ENCODE results near the gene EXOSC10. TPM values are rescaled to one million over a fixed set of nuclear protein-coding genes. Genes with fewer than 3 reads are reported as not detected.
"Not testable (repeated sequence)": the region's sequence is repeated elsewhere in the genome, so short reads cannot be mapped to it uniquely, and the experiment has no call there.

EXOSC10 gene
- total RNA-seq, 3 donors from 2014 or later = 47.1 to 52.9 (median 50.7) TPM

DNA sequence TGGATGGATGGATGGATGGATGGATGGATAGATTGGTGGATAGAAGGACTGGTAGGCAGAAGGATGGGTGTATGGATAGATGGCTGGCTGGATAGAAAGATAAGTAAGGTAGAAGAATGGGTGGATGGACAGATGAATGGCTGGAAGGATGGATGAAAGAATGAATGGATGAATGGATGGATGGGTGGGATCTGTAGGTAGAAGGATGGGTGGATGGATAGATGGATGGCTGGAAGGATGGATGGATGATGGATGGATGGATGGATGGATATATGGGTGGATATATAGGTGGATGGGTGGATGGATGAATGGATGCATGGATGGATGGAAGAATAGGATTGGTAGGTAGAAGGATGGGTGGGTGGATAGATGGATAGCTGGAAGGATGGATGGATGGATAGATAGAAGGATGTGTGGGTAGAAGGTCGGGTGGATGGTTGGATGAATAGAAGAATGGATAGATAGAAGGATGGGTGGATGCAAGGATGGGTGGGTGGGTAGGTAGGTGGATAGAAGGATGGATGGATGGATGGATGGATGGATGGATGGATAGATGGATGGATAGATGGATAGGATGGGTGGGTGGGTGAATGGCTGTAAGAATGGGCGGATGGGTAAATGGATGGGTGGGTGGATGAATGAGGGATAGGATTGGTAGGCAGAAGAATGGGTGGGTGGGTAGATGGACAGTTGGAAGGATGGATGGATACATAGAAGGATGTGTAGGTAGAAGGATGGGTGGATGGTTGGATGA, 60.1 kb downstream of the EXOSC10 start:
- H3K9me3 ChIP-seq = no peaks in the 10 kb centered on the region
- no peaks in the 10 kb centered on the region for H3K36me3 ChIP-seq (ENCODE audit: low read depth)
- TF ChIP-seq, protein P1, sequence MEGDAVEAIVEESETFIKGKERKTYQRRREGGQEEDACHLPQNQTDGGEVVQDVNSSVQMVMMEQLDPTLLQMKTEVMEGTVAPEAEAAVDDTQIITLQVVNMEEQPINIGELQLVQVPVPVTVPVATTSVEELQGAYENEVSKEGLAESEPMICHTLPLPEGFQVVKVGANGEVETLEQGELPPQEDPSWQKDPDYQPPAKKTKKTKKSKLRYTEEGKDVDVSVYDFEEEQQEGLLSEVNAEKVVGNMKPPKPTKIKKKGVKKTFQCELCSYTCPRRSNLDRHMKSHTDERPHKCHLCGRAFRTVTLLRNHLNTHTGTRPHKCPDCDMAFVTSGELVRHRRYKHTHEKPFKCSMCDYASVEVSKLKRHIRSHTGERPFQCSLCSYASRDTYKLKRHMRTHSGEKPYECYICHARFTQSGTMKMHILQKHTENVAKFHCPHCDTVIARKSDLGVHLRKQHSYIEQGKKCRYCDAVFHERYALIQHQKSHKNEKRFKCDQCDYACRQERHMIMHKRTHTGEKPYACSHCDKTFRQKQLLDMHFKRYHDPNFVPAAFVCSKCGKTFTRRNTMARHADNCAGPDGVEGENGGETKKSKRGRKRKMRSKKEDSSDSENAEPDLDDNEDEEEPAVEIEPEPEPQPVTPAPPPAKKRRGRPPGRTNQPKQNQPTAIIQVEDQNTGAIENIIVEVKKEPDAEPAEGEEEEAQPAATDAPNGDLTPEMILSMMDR (IDR thresholded peaks at IDR 0.05) = no peak
- no peak for DNase-seq
- intact Hi-C loops (cut with DNase I, micrococcal nuclease) = loop anchor here (5.0 to 10.0 kb wide), 2 partner anchors 605 to 608 kb away; no protein-coding TSS in a partner anchor
- ATAC-seq = no peak
- peaks cover 4% of the 10 kb centered on the region for H3K4me1 ChIP-seq (ENCODE audit: low read depth)
- H3K4me3 ChIP-seq = no peak overlapping the region

DNA sequence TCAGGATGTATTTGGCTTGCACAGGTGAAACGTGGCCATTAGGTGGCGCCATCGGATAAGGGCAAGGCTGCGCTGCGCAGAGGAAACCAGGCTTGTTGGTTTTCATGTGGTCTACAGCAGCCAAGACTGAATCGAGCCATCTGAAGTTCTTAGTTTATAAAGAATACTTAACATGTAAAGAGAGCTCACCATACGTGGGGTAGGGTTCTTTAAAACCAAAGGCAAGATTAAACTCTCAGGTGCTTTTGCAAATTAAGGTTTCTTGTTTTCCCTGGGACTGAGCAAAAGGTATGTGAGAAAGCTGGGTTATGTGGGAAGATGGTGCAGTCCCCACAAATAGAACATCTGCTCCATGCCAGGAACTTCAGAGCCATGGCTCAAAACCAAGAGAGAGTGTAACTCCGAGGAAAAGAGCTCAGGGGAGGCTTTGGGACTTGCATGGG, 61.9 kb downstream of the EXOSC10 start:
- H3K4me3 ChIP-seq = no peak overlapping the region
- H3K4me1 ChIP-seq (ENCODE audit: low read depth) = peaks cover 4% of the 10 kb centered on the region
- H3K36me3 ChIP-seq (ENCODE audit: low read depth) = no peaks in the 10 kb centered on the region
- H3K9me3 ChIP-seq = no peaks in the 10 kb centered on the region
- TF ChIP-seq, protein P1 (IDR thresholded peaks at IDR 0.05) = peak; percentile 86
- ATAC-seq = peak; percentile 97
- intact Hi-C loops (cut with DNase I, micrococcal nuclease) = loop anchor here in 1 of 2 donors (10.0 kb wide), 1 partner anchor 607 kb away; no protein-coding TSS in a partner anchor
- peak; percentile 84 to 91 (median 87) for DNase-seq

DNA sequence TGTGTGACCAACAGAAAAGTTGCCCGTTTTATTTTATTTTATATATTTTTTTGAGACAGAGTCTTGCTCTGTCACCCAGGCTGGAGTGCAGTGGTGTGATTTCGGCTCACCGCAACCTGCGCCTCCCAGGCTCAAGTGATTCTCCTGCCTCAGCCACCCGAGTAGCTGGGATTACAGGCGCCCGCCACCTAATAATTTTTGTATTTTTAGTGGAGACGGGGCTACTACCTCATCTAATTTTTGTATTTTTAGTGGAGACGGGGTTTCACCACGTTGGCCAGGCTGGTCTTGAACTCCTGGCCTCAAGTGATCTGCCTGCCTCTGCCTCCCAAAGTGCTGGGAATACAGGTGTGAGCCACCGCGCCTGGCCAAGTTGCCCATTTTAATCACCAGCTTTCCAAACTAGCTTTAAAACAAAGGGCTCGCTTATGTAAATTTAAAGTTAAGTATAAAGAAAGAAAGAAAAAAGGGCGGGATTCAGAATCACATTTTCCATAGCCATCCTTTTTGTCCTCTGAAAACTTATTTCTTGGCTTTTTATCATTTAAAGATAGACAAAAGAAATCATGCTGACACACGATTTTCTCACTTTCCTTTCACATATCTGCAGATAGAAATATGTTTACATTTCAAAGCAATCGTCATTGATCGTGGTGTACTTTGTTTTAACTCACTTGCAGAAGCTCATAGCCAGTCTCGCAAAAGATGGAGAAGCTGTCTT, 62.5 kb downstream of the EXOSC10 start:
- not testable (repeated sequence) for ATAC-seq; H3K36me3 ChIP-seq (ENCODE audit: low read depth); H3K4me3 ChIP-seq; DNase-seq; H3K4me1 ChIP-seq (ENCODE audit: low read depth); H3K9me3 ChIP-seq
- intact Hi-C loops (cut with DNase I, micrococcal nuclease) = loop anchor here in 1 of 2 donors (10.0 kb wide), 1 partner anchor 608 kb away; no protein-coding TSS in a partner anchor

DNA sequence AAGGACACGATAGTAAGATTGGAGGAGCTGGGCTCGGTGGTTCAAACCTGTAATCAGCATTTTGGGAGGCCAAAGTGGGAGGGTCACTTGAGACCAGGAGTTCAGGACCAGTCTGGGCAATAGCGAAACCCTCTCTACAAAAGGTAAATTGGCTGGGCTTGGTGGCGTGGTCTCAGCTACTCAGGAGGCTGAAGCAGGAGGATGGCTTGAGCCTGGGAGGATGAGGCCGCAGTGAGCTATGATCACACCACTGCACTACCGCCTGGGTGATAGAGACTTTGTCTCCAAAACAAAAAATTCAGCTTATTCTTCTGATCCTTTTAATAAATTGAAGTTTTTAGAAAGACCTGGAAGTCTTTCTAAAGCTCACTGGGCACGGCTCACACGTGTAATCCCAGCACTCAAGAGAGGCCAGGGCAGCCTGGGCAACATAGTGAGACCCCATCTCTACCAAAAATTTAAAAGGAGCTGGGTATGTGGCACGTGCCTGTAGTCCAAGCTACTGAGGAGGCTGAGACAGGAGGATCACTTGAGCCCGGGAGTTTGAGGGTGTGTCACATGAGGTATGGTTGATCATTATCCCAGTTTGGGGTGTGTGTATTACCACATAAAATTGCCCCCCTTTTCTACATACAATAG, 67.9 kb downstream of the EXOSC10 start:
- no peaks in the 10 kb centered on the region for H3K36me3 ChIP-seq (ENCODE audit: low read depth)
- H3K9me3 ChIP-seq = no peaks in the 10 kb centered on the region
- ATAC-seq (no peak), DNase-seq (no peak)
- intact Hi-C loops (cut with DNase I, micrococcal nuclease) = loop anchor here in 1 of 2 donors (10.0 kb wide), 1 partner anchor 613 kb away; no protein-coding TSS in a partner anchor
- no peak overlapping the region for H3K4me3 ChIP-seq
- H3K4me1 ChIP-seq (ENCODE audit: low read depth) = no peaks in the 10 kb centered on the region
- TF ChIP-seq, protein P1 (IDR thresholded peaks at IDR 0.05) = no peak

DNA sequence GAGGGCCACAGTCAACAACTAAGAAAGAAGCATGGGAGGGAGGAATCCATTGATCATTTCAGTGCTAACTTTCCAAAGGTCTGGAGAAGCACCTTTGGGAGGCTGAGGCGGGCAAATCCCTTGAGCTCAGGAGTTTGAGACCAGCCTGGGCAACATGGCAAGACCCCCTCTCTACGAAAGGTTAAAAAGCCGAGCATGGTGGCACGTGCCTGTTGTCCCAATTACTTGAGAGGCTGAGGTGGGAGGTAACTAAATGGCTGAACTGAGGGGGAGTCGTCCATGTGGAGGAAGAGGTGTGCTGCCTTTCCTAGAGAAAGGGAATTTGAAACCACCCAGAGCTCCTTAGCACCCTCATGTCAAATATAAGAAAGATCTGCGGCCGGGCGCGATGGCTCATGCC, 68.8 kb downstream of the EXOSC10 start:
- H3K4me1 ChIP-seq (ENCODE audit: low read depth) = no peaks in the 10 kb centered on the region
- no peak overlapping the region for H3K4me3 ChIP-seq
- TF ChIP-seq, protein P1 (IDR thresholded peaks at IDR 0.05) = no peak
- H3K36me3 ChIP-seq (ENCODE audit: low read depth) = no peaks in the 10 kb centered on the region
- no peak for DNase-seq
- no peaks in the 10 kb centered on the region for H3K9me3 ChIP-seq
- intact Hi-C loops (cut with DNase I, micrococcal nuclease) = loop anchor here in 1 of 2 donors (10.0 kb wide), 1 partner anchor 614 kb away; no protein-coding TSS in a partner anchor
- no peak for ATAC-seq

All from mucosa of descending colon (tissue), 3 donors.